A673 (cell line): ENCODE results near the gene SHROOM3. TPM values are rescaled to one million over a fixed set of nuclear protein-coding genes. Genes with fewer than 3 reads are reported as not detected.

Experiments
- BruUV-seq: library from RNA; stranded (reverse); fragments of 400-500 nt; replicated peaks from 2 replicates; lab custom pipeline; 2021; lab: Mats Ljungman, UMichigan
- CTCF ChIA-PET: fragments of 300-600 bp; sonication (Branson Sonifier 250); formaldehyde crosslinking; loops from one replicate; lab custom pipeline; 2022; ENCODE audit warnings: antibody characterized with exemption; lab: Charles Lee
- POLR2A ChIA-PET: fragments of 300-600 bp; sonication (Branson Sonifier 250); formaldehyde crosslinking; loops from one replicate; lab custom pipeline; 2022; ENCODE audit warnings: antibody characterized with exemption; ENCODE audit not compliant: low non-redundant PET; lab: Charles Lee
- DNase-seq: peaks from one replicate; pipeline ENCODE4 v3.0.0-alpha.2; 2015; ENCODE audit warnings: low spot score
- H3K27ac ChIP-seq: fragments of 200-600 bp; sonication (generic); 2 replicates; pipeline ENCODE4 v1.5.1; 2016; ENCODE audit warnings: mixed run types, low read depth, mild to moderate bottlenecking, mixed read lengths, antibody characterized with exemption, low read length; ENCODE audit not compliant: poor library complexity, severe bottlenecking
- H3K27me3 ChIP-seq: fragments of 200-600 bp; sonication (generic); replicated peaks from 2 replicates; pipeline ENCODE4 v1.6.1; 2017; ENCODE audit warnings: mixed run types, low read depth, mild to moderate bottlenecking, mixed read lengths, antibody characterized with exemption, low read length; ENCODE audit not compliant: insufficient read depth, poor library complexity
- H3K36me3 ChIP-seq: fragments of 200-600 bp; sonication (generic); 2 replicates; pipeline ENCODE4 v1.6.1; 2016; ENCODE audit warnings: mixed run types, mild to moderate bottlenecking, mixed read lengths, antibody characterized with exemption, low read length; ENCODE audit not compliant: insufficient read depth, poor library complexity, severe bottlenecking
- H3K4me1 ChIP-seq: fragments of 200-600 bp; sonication (generic); 2 replicates; pipeline ENCODE4 v1.6.1; 2017; ENCODE audit warnings: mixed run types, mild to moderate bottlenecking, mixed read lengths, antibody characterized with exemption, low read length; ENCODE audit not compliant: insufficient read depth, poor library complexity, severe bottlenecking
- H3K4me3 ChIP-seq: fragments of 200-600 bp; sonication (generic); 2 replicates; pipeline ENCODE4 v1.5.1; 2016; ENCODE audit warnings: low read depth, mixed run types, mild to moderate bottlenecking, mixed read lengths, low read length; ENCODE audit not compliant: poor library complexity, severe bottlenecking
- H3K9me3 ChIP-seq: fragments of 200-600 bp; sonication (generic); 2 replicates; pipeline ENCODE4 v1.6.1; 2016; ENCODE audit warnings: mixed run types, low read depth, mild to moderate bottlenecking, mixed read lengths, antibody characterized with exemption, low read length; ENCODE audit not compliant: poor library complexity, severe bottlenecking
- EZH2 ChIP-seq: fragments of 200-600 bp; sonication (generic); IDR thresholded peaks from 2 replicates; pipeline ENCODE4 v1.6.1; 2017; ENCODE audit warnings: borderline replicate concordance, low read depth, mild to moderate bottlenecking, mixed read lengths, antibody characterized with exemption, low read length; ENCODE audit not compliant: poor library complexity, severe bottlenecking
- intact Hi-C: fragments of 100-400 bp; cut with micrococcal nuclease; formaldehyde crosslinking; loops from one replicate; pipeline ENCODE4 v1.10.0; 2022; ENCODE audit not compliant: unreplicated experiment
- total RNA-seq: library from RNA; stranded (reverse); gene quantifications from 2 replicates; pipeline ENCODE4 v1.2.3, GENCODE V29; 2021
- TF ChIP-seq, protein P1 (sequence below): fragments of 300-800, 200-600 bp; sonication (generic); conservative IDR thresholded peaks from 2 replicates; pipeline ENCODE4 v1.5.1; 2017; ENCODE audit warnings: low read depth, mild to moderate bottlenecking, antibody characterized with exemption, low read length, moderate library complexity, mixed read lengths

The SHROOM3 gene
- total RNA-seq, 1 experiment from 2014 or later = 9.3 TPM

DNA sequence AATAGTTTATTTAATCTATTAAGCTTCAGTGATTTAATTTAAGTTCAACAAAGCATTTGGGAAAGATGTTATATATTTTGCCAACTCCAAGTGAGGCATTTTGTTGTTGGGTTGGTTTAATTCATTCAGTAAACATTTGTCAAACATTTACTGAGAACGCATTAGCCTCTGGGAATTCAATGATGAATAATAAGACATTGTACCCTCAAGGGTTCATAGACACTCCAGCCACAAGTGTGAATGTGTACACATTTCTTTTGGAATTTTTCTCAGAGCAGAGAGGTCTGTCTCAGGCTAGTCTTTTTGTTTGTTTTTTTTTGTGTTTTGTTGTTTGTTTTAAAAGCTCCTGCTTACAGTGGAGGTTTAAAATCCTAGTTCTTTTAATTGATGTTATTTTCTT is 259.0 kb downstream of the SHROOM3 start:
- intact Hi-C loops = no loop called here
- no TSS peak for BruUV-seq
- peaks cover 4% of the 10 kb centered on the region for H3K27me3 ChIP-seq
- H3K27ac ChIP-seq = no peak overlapping the region
- no peaks in the 10 kb centered on the region for H3K9me3 ChIP-seq
- no peak overlapping the region for H3K4me3 ChIP-seq
- no peaks in the 10 kb centered on the region for H3K36me3 ChIP-seq
- POLR2A ChIA-PET = no interaction called here
- no peak for TF ChIP-seq EZH2
- TF ChIP-seq, protein P1, sequence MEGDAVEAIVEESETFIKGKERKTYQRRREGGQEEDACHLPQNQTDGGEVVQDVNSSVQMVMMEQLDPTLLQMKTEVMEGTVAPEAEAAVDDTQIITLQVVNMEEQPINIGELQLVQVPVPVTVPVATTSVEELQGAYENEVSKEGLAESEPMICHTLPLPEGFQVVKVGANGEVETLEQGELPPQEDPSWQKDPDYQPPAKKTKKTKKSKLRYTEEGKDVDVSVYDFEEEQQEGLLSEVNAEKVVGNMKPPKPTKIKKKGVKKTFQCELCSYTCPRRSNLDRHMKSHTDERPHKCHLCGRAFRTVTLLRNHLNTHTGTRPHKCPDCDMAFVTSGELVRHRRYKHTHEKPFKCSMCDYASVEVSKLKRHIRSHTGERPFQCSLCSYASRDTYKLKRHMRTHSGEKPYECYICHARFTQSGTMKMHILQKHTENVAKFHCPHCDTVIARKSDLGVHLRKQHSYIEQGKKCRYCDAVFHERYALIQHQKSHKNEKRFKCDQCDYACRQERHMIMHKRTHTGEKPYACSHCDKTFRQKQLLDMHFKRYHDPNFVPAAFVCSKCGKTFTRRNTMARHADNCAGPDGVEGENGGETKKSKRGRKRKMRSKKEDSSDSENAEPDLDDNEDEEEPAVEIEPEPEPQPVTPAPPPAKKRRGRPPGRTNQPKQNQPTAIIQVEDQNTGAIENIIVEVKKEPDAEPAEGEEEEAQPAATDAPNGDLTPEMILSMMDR = no peak
- CTCF ChIA-PET = interaction anchor here (0.6 kb wide), 1 partner anchor 16 kb away, joined by 3 read pairs; no protein-coding TSS in a partner anchor
- DNase-seq = no peak
- H3K4me1 ChIP-seq = no peaks in the 10 kb centered on the region

DNA sequence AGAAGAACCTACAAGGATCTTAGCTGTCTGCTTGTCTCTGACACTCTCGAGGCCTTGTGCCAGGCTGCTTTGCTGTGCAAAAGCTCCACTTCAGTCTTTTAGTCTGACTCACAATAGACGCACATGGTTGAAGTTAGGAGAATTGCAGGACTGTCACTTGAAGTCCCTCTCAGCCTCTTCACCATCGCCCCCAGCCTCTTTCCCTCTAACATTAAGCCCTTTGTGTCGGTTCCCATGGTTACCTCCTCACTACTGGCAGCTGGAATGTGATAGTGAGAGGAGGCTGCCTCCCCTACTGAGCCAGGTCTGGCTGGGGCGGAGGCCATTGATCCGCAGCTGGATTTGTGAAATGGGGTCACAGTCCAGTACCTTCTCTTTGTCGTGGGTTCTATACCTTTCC is 261.1 kb downstream of the SHROOM3 start:
- H3K36me3 ChIP-seq = no peaks in the 10 kb centered on the region
- intact Hi-C loops = no loop called here
- no peak overlapping the region for H3K27ac ChIP-seq
- no TSS peak for BruUV-seq
- TF ChIP-seq, protein P1 = no peak
- no peak for TF ChIP-seq EZH2
- no peak overlapping the region for H3K4me3 ChIP-seq
- no peaks in the 10 kb centered on the region for H3K4me1 ChIP-seq
- DNase-seq = no peak
- POLR2A ChIA-PET = no interaction called here
- no peaks in the 10 kb centered on the region for H3K27me3 ChIP-seq
- H3K9me3 ChIP-seq = no peaks in the 10 kb centered on the region
- CTCF ChIA-PET = no interaction called here

DNA sequence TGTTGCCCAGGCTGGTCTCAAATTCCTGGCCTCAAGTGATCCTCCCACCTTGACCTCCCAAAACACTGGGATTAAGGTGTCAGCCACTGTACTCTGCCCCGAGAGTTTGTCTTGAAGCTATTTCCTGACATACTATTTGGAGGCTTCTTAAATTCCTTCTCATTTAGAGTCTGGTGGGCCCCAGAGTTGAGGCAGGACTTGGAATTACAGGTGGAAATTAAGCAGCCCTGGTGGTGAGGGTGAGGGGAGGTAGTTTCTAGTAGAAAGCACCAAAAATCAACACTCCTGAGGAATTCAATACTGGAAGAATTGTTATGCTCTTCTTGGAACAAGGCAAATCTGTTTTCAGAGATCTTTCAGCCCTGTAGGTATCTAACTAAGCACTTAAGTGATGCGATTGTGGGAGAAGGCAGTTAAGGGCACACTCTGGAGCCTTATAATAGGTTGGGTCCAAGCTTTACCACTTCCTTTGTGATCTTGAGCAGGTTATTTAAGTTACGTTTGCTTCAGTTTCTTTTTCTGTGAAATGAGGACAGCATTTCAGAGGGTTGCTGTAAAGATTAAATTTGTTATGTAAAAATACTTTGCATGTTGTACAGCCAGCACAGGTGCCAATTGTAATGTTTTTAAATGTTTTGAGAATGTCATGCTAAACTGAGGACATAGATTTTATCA is 262.2 kb downstream of the SHROOM3 start:
- intact Hi-C loops = no loop called here
- BruUV-seq = no TSS peak
- no peak for DNase-seq
- TF ChIP-seq, protein P1 = no peak
- no peak for TF ChIP-seq EZH2
- Histone ChIP-seq H3K27ac (no peak overlapping the region), H3K9me3 (no peaks in the 10 kb centered on the region), H3K36me3 (no peaks in the 10 kb centered on the region), H3K27me3 (no peaks in the 10 kb centered on the region), H3K4me1 (no peaks in the 10 kb centered on the region), H3K4me3 (no peak overlapping the region)
- ChIA-PET POLR2A (no interaction called here), CTCF (no interaction called here)
